ENCODE results near the gene BECN2.

DNA sequence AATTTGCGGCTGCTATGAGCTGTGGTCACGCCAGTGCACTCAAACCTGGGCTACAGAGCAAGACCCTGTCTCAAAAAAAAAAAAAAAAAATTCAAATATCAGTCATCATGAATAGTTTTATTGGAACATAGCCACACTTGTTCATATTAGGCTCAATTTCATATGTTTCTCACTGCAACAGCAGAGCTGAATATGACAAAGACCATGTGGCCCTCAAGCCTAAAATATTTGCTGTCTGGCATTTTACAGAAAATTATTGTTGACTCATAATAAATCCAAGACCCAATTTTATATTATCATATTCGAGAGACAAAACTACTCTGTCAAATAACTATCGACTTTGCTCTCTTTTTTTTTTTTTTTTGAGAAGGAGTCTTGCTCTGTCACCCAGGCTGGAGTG, 11.0 kb downstream of the BECN2 start:
- TF ChIP-seq CTCF (IDR thresholded peaks at IDR 0.05) (no peak), POLR2A (IDR thresholded peaks at IDR 0.05) (no peak)
